Dermis microvascular lymphatic vessel endothelial cell (primary cell): ENCODE results near the gene ZNF684. TPM values are rescaled to one million over a fixed set of nuclear protein-coding genes. Genes with fewer than 3 reads are reported as not detected.
"Not testable (repeated sequence)": the region's sequence is repeated elsewhere in the genome, so short reads cannot be mapped to it uniquely, and the experiment has no call there.

Source experiments
- DNase-seq, 2 donors: peaks; one replicate each; pipeline versions ENCODE4 v3.0.0 to v3.0.0-alpha.2; 2010; ENCODE audit warnings: low read depth in 2 of 2
- total RNA-seq: library from RNA; depleted of rRNA; stranded (reverse); fragments of >200 nt; gene quantifications from 2 replicates; pipeline ENCODE4 v1.2.1, GENCODE V29; 2014

The ZNF684 gene
- 2.1 and 3.0 TPM in 2 replicates for total RNA-seq

DNA sequence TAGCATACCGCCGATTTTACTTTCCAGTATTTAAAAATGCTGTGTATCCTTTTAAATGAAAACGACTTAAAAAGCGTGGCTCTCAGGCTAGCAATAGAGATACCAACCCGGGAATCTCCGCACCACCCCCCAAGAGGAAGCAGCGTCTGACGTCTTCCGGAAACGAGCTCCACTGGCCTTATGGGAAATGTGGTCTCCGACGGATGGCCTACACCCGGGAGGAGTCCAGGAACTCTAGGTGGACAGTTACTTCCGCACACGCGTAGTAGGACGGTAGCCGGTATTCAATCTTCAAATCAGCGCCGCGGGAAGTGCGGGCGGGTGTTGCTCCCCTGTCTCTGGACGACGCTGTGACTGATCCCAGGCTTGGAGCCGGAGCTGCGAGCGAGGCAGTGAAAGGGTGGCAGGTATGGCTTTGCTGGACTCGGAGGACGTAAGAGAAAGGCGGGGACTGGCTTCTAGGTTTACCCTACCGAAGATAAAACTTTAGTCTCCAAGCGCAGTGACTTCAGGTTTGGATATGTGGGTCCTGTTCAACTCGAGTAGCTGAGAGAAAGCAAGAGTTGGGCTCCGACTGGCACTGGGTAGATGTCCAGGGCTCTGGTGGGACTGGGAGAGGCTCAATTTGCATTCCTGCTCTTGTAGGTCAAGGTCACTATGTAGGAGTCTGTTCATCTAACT is at the start of gene ZNF684:
TSS of gene ZNF684 (plus strand) at position 257 of the 681 bp plus-strand sequence. CDS start 1,530 bp downstream, outside the sequence.
- DNase-seq = peak; percentile 92 to 96

GRCh38 chr1:40495315-40495903 is 36.0 kb upstream of the ZNF684 start:
- no peak for DNase-seq

GRCh38 chr1:40502651-40503050 is 28.8 kb upstream of the ZNF684 start:
- DNase-seq = not testable (repeated sequence)

DNA sequence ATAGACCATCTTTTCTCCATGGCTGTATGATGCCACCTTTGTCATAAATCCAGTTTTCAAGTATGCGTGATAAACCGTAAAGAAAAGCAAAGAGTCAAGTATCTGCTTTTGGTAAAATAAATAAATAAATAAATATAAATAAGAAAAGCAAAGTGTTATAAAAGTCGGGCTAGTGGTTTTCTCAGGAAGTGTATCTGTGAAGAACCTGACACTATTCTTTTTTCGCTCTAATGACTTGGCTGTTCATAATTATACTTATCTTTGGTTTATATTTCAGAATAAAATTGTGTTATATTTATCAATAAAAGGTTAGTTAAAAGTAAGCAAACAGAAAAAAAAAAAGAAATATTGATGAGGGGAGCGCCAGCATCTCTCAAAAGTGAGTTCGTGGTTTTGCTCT is 23.5 kb upstream of the ZNF684 start:
- DNase-seq = no peak

DNA sequence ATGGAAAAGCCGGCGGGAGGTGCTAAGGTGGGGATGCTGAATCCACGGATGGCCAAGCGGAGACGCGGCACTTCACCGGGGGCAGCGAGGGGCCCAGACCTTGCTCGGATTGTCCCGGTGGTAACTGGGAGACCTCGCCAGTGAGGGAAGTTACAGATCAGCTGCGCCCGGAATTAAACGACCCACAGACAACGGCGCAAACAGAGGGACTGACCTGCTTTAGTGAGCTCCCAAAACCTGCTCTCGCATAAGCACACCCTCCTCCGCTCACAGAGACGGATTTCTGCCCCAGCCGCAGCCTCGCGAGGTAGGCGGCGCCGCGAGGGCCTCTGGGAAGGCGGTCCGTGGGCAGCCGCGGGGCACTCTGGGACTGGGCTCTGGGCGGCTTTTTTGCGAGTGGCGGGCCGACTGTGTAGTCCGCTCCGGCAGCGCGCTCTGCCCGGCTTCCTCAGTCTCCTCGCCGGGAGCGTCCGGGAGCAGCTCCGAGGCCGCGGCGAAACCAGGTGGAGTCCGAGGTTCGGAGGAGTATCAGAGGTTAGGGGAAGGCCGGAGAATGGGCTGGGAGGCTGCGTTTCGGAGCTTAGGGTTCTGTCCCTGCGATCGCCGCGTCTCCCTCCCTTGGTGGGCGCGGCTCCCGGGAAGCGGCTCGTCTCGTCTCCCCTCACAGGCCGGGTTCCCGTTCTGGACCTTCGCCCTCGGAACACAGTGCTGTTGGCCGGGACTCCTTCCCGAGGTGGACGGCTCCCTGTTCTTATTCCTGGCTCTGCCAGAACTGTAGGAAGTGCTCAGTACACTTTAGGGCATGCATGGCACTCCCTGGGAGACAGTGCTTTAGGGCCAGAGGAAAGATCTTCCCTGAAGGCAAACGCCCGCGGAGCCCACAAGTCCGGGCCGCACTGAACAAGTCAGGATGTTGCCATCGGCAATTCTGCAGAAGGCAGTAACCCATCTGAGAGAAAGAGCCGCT is 22.8 kb upstream of the ZNF684 start, which contains the start of gene EXO5:
TSS of gene EXO5 (plus strand) at position 393 of the 967 bp plus-strand sequence. CDS start 5,778 bp downstream, outside the sequence.
- peak; percentile 44 to 85 for DNase-seq

GRCh38 chr1:40519517-40519916 is 11.9 kb upstream of the ZNF684 start:
- DNase-seq = no peak

- no peak for DNase-seq
Measured at GRCh38 chr1:40530735-40531380, 579 bp upstream of the ZNF684 start.

DNA sequence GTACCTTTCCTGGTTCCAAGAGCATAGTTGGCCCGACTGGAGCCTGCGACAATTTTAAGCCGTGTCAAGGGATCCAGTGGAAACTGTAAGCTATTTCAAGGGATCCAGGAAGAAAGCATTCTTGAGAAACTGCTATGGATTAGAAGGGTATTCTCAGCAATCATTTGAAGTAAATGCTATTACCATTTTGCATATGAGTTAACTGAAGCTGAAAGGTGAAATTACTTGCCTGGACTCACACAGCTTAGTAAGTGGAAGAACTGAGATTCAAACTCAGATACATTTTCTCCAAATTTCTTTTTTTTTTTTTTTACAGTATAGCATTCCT is 589 bp downstream of the ZNF684 start:
- DNase-seq = no peak

GRCh38 chr1:40532844-40533424 is 1.5 kb downstream of the ZNF684 start:
- peak in 1 of 2 donors; percentile 74 for DNase-seq

GRCh38 chr1:40534589-40534988 is 3.2 kb downstream of the ZNF684 start:
- no peak for DNase-seq

DNA sequence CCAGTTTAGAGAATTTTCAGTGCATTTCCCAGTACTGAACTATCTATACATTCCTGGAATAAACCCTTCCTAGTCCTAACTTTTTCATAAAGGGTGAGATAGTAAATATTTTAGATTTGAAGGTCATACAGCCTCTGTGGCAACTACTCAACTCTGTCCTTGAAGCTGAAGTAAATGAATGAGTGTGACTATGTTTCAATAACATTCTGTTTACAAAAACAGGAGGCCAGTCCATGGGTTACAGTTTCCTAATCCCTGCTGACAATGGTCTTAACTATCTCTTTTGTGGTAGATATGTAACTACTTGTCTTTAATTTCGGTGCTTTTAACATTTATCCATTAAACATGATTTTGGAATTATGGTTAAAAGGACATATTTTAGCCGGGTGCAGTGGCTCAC is 4.3 kb downstream of the ZNF684 start:
- DNase-seq = no peak

- DNase-seq = no peak
Measured at GRCh38 chr1:40539338-40539737, 7.9 kb downstream of the ZNF684 start.

GRCh38 chr1:40546957-40547356 is 15.5 kb downstream of the ZNF684 start:
- no peak for DNase-seq

DNA sequence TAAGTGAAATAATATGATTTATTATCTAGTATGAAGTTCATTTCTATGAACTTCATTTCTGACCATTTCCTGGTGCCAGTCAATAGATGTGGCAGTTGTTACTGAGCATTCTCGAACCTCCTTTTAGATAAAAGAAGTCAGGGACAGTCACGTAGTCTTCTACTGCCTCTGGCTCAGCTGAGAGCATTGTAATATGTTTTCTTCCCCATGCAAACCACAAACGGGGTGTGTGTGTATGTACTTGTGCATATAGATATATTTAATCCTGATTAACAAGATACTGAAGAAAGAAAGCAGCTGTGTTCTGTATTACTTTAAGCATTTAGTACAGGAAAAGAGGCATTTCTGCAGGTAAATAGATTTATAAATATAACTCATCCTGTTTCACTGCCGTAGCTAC is 21.6 kb downstream of the ZNF684 start:
- no peak for DNase-seq

DNA sequence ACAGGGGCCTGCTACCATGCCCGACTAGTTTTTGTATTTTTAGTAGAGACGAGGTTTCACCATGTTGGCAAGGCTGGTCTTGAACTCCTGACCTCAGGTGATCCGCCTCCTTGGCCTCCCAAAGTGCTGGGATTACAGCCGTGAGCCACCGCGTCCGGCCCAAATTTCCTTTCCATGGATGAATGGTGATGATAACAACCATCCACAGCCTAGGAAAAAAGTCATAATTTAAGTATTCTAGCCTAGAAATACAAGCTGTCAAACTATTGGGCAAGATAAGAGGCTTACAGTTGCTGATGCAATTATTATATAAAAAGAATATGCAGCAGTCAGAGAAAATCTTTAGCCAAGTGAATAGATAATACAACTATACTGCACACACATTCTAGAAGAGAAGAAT is 23.4 kb downstream of the ZNF684 start:
- DNase-seq = not testable (repeated sequence)

DNA sequence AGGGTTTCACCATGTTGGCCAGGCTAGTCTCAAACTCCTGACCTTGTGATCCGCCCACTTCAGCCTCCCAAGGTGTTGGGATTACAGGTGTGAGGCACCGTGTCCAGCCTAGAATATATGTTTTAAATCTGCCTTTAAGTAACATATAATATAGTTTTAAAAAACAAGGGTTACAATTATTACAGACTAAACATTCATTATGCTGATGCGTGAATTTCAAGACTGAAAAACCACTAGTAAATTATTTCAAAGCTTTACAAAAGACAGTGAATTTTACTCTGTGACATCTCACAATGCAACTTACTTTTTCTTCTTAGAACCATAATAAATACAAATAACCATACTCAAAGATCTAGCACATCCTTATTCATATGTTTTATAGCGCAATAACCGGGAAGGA is 24.7 kb downstream of the ZNF684 start:
- no peak for DNase-seq

DNA sequence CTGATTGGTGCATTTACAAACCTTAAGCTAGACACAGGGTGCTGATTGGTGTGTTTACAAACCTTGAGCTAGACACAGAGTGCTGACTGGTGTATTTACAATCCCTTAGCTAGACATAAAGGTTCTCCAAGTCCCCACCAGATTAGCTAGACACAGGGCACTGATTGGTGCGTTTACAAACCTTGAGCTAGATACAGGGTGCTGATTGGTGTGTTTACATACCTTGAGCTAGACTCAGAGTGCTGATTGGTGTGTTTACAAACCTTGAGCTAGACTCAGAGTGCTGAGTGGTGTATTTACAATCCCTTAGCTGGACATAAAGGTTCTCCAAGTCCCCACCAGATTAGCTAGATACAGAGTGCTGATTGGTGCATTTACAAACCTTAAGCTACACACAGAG is 26.8 kb downstream of the ZNF684 start:
- DNase-seq = not testable (repeated sequence)

DNA sequence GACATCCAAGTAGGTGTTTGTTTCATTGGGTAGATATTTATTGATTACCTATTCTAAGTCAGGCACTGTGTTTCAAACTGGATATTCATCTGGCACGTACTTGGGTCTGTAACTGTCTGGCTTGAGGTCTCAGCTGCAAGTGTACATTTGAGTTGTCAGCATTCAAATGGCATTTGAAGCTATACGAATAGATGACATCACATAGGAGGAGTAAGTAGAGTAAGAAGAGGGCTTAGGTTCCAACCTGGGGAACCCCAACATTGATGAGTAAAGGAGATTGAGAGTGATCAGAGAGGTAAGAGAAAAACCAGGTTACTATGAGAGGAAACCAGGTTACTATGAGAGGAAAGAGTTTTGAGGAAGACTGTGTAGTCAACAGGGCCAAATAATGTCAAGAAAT is 30.7 kb downstream of the ZNF684 start:
- DNase-seq = no peak

GRCh38 chr1:40563266-40563665 is 31.8 kb downstream of the ZNF684 start:
- no peak for DNase-seq

GRCh38 chr1:40564506-40564905 is 33.1 kb downstream of the ZNF684 start:
- DNase-seq = no peak

- DNase-seq = no peak
Measured at GRCh38 chr1:40564913-40565312, 33.5 kb downstream of the ZNF684 start.
